Endothelial cell of umbilical vein (primary cell): Measurements from ENCODE around the gene RGS6. TPM values are rescaled to one million over a fixed set of nuclear protein-coding genes. Genes with fewer than 3 reads are reported as not detected.

Experiments
- BruUV-seq: library from RNA; stranded (reverse); fragments of 400-500 nt; replicated peaks from 2 replicates; lab custom pipeline; 2021; lab: Mats Ljungman, UMichigan
- CTCF ChIA-PET: fragments of 300-600, 350-600 bp; sonication (Branson Sonifier 250); formaldehyde crosslinking; loops from one replicate; lab custom pipeline; 2021; ENCODE audit warnings: antibody characterized with exemption, inconsistent platforms; lab: Charles Lee
- POLR2A ChIA-PET: fragments of 300-600, 350-600 bp; sonication (Branson Sonifier 250); formaldehyde crosslinking; loops from one replicate; lab custom pipeline; 2021; ENCODE audit warnings: antibody characterized with exemption, inconsistent platforms; lab: Charles Lee
- DNase-seq: peaks from one replicate; pipeline ENCODE4 v3.0.0-alpha.2; 2011; ENCODE audit warnings: low read depth, low spot score
- FAIRE-seq: peaks from 2 replicates; lab custom pipeline; 2011; peaks lifted over from hg19 to GRCh38; lab: Jason Lieb, UNC
- H2AFZ ChIP-seq: 2 replicates; pipeline ENCODE4 v1.6.0; 2012; ENCODE audit warnings: low read depth, low read length, control low read depth, inconsistent platforms
- H3K27ac ChIP-seq: 2 replicates; pipeline ENCODE4 v1.5.1; 2011; ENCODE audit warnings: low read depth, mild to moderate bottlenecking, control low read depth, low read length, moderate library complexity; ENCODE audit not compliant: insufficient read depth
- H3K27me3 ChIP-seq, 2 experiments: 2 replicates each; pipeline versions ENCODE4 v1.6.0 to v1.6.1; 2011; ENCODE audit warnings: low read length in 2 of 2, mixed read lengths in 1 of 2; ENCODE audit not compliant: control insufficient read depth in 2 of 2, insufficient read depth in 2 of 2
- H3K36me3 ChIP-seq, 2 experiments: 2 replicates in 1 of 2; 3 replicates in 1 of 2; pipeline ENCODE4 v1.5.1; 2011; ENCODE audit warnings: low read length in 2 of 2, mild to moderate bottlenecking in 1 of 2, moderate library complexity in 1 of 2; ENCODE audit not compliant: control insufficient read depth in 2 of 2, insufficient read depth in 2 of 2; ENCODE audit errors: extremely low read depth in 1 of 2
- H3K4me1 ChIP-seq: 3 replicates; pipeline ENCODE4 v1.5.1; 2011; ENCODE audit warnings: mild to moderate bottlenecking, low read length; ENCODE audit not compliant: control insufficient read depth, insufficient read depth; ENCODE audit errors: extremely low read depth
- H3K4me2 ChIP-seq: 2 replicates; pipeline ENCODE4 v1.6.1; 2011; ENCODE audit warnings: low read length, control low read depth, mixed read lengths; ENCODE audit not compliant: insufficient read depth
- H3K4me3 ChIP-seq, 3 experiments: fragments of 200-600 bp in 1 of 3; sonication (generic), shearing (Covaris generic) in 1 of 3; replicated peaks in 1 of 3; 2 replicates each; pipeline ENCODE4 v1.5.1; 2011 to 2016; ENCODE audit warnings: control low read depth in 3 of 3, low read length in 3 of 3, mild to moderate bottlenecking in 2 of 3, inconsistent platforms in 1 of 3, low read depth in 1 of 3, moderate library complexity in 1 of 3; ENCODE audit not compliant: insufficient read depth in 1 of 3
- H3K79me2 ChIP-seq: 2 replicates; pipeline ENCODE4 v1.6.0; 2012; ENCODE audit warnings: low read length, inconsistent platforms; ENCODE audit not compliant: control insufficient read depth, insufficient read depth
- H3K9ac ChIP-seq: replicated peaks from 2 replicates; pipeline ENCODE3; 2011; ENCODE audit warnings: low read length, control low read depth; ENCODE audit not compliant: insufficient read depth; ENCODE audit errors: extremely low read depth
- H3K9me1 ChIP-seq: replicated peaks from 3 replicates; pipeline ENCODE4 v1.6.0; 2011; ENCODE audit warnings: mild to moderate bottlenecking, low read length; ENCODE audit not compliant: control insufficient read depth, insufficient read depth; ENCODE audit errors: extremely low read depth
- H3K9me3 ChIP-seq: replicated peaks from 2 replicates; pipeline ENCODE4 v1.5.1; 2012; ENCODE audit warnings: low read length, inconsistent platforms; ENCODE audit not compliant: control insufficient read depth, insufficient read depth
- H4K20me1 ChIP-seq: replicated peaks from 2 replicates; pipeline ENCODE3; 2011; ENCODE audit warnings: mild to moderate bottlenecking, low read length; ENCODE audit not compliant: control insufficient read depth, insufficient read depth; ENCODE audit errors: extremely low read depth
- EZH2 ChIP-seq: IDR thresholded peaks from 2 replicates; pipeline ENCODE4 v1.6.1; 2012; ENCODE audit warnings: borderline replicate concordance, low read depth, mild to moderate bottlenecking, moderate library complexity, low read length, inconsistent platforms; ENCODE audit not compliant: severe bottlenecking
- FOS ChIP-seq: IDR thresholded peaks from 2 replicates; pipeline ENCODE4 v1.6.1; 2011; ENCODE audit warnings: mild to moderate bottlenecking, low read length, moderate library complexity, borderline replicate concordance; ENCODE audit not compliant: insufficient read depth
- GATA2 ChIP-seq: IDR thresholded peaks from 2 replicates; pipeline ENCODE4 v1.7.0; 2011; ENCODE audit warnings: low read depth, mild to moderate bottlenecking, moderate library complexity, mixed read lengths, low read length; ENCODE audit not compliant: insufficient read length, insufficient read depth
- JUN ChIP-seq: IDR thresholded peaks from 2 replicates; pipeline ENCODE4 v1.6.1; 2011; ENCODE audit warnings: borderline replicate concordance, low read depth; ENCODE audit not compliant: insufficient read length, insufficient read depth
- MYC ChIP-seq: IDR thresholded peaks from one replicate; pipeline ENCODE4 v1.6.1; 2011; ENCODE audit warnings: mild to moderate bottlenecking, low read depth, low read length
- POLR2A ChIP-seq: IDR thresholded peaks from 2 replicates; pipeline ENCODE4 v1.6.1; 2012; ENCODE audit warnings: low read depth, mild to moderate bottlenecking, control low read depth, low read length
- POLR2AphosphoS5 ChIP-seq: IDR thresholded peaks from 2 replicates; pipeline ENCODE4 v1.6.1; 2012; ENCODE audit warnings: low read depth, mild to moderate bottlenecking, control low read depth, low read length, moderate library complexity; ENCODE audit not compliant: insufficient read depth
- dilution Hi-C: fragments of 300-500 bp; cut with MboI; formaldehyde crosslinking; loops from one replicate; pipeline ENCODE4 v1.15.0; 2019; ENCODE audit warnings: low sequenced_read_pairs; ENCODE audit not compliant: extremely low pct_ligation_motif_present
- intact Hi-C: fragments of 100-400 bp; cut with micrococcal nuclease; formaldehyde crosslinking; loops from one replicate; pipeline ENCODE4 v1.10.0; 2022
- polyA plus RNA-seq, 4 experiments: library from polyadenylated mRNA; depleted of rRNA in 3 of 4; stranded (reverse) in 3 of 4; unstranded in 1 of 4; fragments of >200 nt; gene quantifications; 2 replicates each; pipeline versions ENCODE4 v1.2.1 to v1.2.3, GENCODE V29; 2011 to 2012; ENCODE audit warnings: missing spikeins in 1 of 4
- total RNA-seq: library from RNA; stranded (reverse); gene quantifications from 2 replicates; pipeline ENCODE4 v1.2.3, GENCODE V29; 2021
- TF ChIP-seq, protein P1 (sequence below), 2 donors: IDR thresholded peaks; 1 replicate in 1 of 2; 2 replicates in 1 of 2; pipeline ENCODE4 v1.5.1; 2011; ENCODE audit warnings: low read length in 2 of 2, mild to moderate bottlenecking in 2 of 2, moderate library complexity in 2 of 2, control low read depth in 1 of 2, inconsistent platforms in 1 of 2, low read depth in 1 of 2; ENCODE audit not compliant: insufficient read depth in 1 of 2; ENCODE audit errors: extremely low read depth in 1 of 2
- TF ChIP-seq, protein P2 (sequence below): IDR thresholded peaks from 2 replicates; pipeline ENCODE4 v1.6.1; 2011; ENCODE audit not compliant: insufficient read depth, insufficient read length

The RGS6 gene
- total and polyA plus RNA-seq, 2 donors (not counting 3 experiments of a cell fraction or from before 2014, with no cell fraction given), result not detected

DNA sequence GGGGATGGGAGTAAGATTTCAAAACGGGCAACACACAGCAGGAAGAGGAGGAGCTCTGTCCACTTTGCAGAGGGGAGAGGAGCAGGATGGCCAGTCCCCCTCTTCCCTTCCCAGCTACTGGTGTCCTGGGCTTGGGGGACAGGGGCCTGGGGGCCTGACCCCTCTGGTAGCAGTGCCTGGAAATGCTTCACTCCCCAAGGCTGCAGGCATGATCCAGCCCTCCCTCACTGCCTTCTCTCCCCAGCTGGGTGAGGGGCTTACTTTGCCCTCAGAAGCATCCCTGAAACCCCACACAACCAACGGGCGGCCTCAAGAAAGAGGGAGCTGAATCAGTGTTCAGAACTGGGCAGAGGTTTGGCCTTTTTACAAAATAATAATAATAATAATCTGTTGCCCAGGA lies 682.1 kb downstream of the RGS6 start:
- Histone ChIP-seq H3K27ac (no peak overlapping the region), H3K9ac (no peak overlapping the region), H3K4me3 (no peak overlapping the region), H3K36me3 (no peaks in the 10 kb centered on the region), H3K27me3 (no peaks in the 10 kb centered on the region), H4K20me1 (no peaks in the 10 kb centered on the region), H3K4me2 (no peak overlapping the region), H3K79me2 (no peaks in the 10 kb centered on the region), H3K9me1 (no peaks in the 10 kb centered on the region), H2AFZ (no peak overlapping the region), H3K4me1 (peaks cover 44% of the 10 kb centered on the region), H3K9me3 (no peaks in the 10 kb centered on the region)
- POLR2A ChIA-PET, result no interaction called here
- no TSS peak for BruUV-seq
- CTCF ChIA-PET, result interaction anchor here (0.8 to 1.6 kb wide), 2 partner anchors 22 to 55 kb away, joined by 3 read pairs; no protein-coding TSS in a partner anchor
- DNase-seq (no peak), FAIRE-seq (no peak)
- TF ChIP-seq, protein P1, sequence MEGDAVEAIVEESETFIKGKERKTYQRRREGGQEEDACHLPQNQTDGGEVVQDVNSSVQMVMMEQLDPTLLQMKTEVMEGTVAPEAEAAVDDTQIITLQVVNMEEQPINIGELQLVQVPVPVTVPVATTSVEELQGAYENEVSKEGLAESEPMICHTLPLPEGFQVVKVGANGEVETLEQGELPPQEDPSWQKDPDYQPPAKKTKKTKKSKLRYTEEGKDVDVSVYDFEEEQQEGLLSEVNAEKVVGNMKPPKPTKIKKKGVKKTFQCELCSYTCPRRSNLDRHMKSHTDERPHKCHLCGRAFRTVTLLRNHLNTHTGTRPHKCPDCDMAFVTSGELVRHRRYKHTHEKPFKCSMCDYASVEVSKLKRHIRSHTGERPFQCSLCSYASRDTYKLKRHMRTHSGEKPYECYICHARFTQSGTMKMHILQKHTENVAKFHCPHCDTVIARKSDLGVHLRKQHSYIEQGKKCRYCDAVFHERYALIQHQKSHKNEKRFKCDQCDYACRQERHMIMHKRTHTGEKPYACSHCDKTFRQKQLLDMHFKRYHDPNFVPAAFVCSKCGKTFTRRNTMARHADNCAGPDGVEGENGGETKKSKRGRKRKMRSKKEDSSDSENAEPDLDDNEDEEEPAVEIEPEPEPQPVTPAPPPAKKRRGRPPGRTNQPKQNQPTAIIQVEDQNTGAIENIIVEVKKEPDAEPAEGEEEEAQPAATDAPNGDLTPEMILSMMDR (IDR thresholded peaks at IDR 0.05; ENCODE audit: extremely low read depth in 1 of 2, insufficient read depth in 1 of 2, low read depth in 1 of 2, low read length in 2 of 2), result no peak
- TF ChIP-seq JUN (no peak), EZH2 (no peak), GATA2 (no peak), MYC (no peak), FOS (no peak), POLR2AphosphoS5 (no peak), POLR2A (no peak)
- TF ChIP-seq, protein P2, sequence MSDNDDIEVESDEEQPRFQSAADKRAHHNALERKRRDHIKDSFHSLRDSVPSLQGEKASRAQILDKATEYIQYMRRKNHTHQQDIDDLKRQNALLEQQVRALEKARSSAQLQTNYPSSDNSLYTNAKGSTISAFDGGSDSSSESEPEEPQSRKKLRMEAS, result no peak
- intact Hi-C loops, result no loop called here
- dilution Hi-C loops, result no loop called here
